Neuronal stem cell (in vitro differentiated cells): ENCODE measurements around the gene SLC6A7.
A peak's percentile ranks its signal among the peaks of the same experiment; 100 is the strongest.

Experiments
- DNase-seq: peaks from one replicate; pipeline ENCODE4 v3.0.0-alpha.2; 2013; ENCODE audit warnings: low spot score
- H2AFZ ChIP-seq: one replicate; pipeline ENCODE4 v1.6.1; 2013; ENCODE audit warnings: mild to moderate bottlenecking, low read length, inconsistent platforms
- H2AK5ac ChIP-seq: 2 replicates; pipeline ENCODE4 v1.6.1; 2013; ENCODE audit warnings: low read depth, mild to moderate bottlenecking, inconsistent platforms, low read length, moderate library complexity, mixed read lengths
- H2BK120ac ChIP-seq: 2 replicates; pipeline ENCODE4 v1.6.1; 2013; ENCODE audit warnings: low read depth, mild to moderate bottlenecking, inconsistent platforms, low read length, moderate library complexity, mixed read lengths
- H2BK12ac ChIP-seq: one replicate; pipeline ENCODE4 v1.6.1; 2013; ENCODE audit warnings: low read length, inconsistent platforms
- H2BK15ac ChIP-seq: 2 replicates; pipeline ENCODE4 v1.6.1; 2013; ENCODE audit warnings: mild to moderate bottlenecking, low read length, inconsistent platforms, mixed read lengths
- H2BK5ac ChIP-seq: one replicate; pipeline ENCODE4 v1.6.1; 2013; ENCODE audit warnings: inconsistent platforms, mild to moderate bottlenecking, low read length, moderate library complexity
- H3K14ac ChIP-seq: one replicate; pipeline ENCODE4 v1.6.1; 2013; ENCODE audit warnings: low read length, inconsistent platforms
- H3K18ac ChIP-seq: 2 replicates; pipeline ENCODE4 v1.6.1; 2013; ENCODE audit warnings: low read length, inconsistent platforms
- H3K23ac ChIP-seq: 2 replicates; pipeline ENCODE4 v1.6.1; 2013; ENCODE audit warnings: low read depth, mild to moderate bottlenecking, mixed read lengths, low read length, inconsistent platforms; ENCODE audit not compliant: poor library complexity
- H3K27ac ChIP-seq: replicated peaks from 3 replicates; pipeline ENCODE4 v1.5.1; 2013; ENCODE audit warnings: low read length, inconsistent platforms
- H3K27me3 ChIP-seq, 3 experiments: 2 replicates each; pipeline ENCODE4 v1.6.1; 2013; ENCODE audit warnings: low read length in 3 of 3, mild to moderate bottlenecking in 2 of 3, inconsistent platforms in 1 of 3, low read depth in 1 of 3, mixed read lengths in 1 of 3, moderate library complexity in 1 of 3; ENCODE audit not compliant: control insufficient read depth in 3 of 3, insufficient read depth in 3 of 3
- H3K36me3 ChIP-seq, 2 donors: replicated peaks in 1 of 2; 2 replicates each; pipeline ENCODE4 v1.6.1; 2013; ENCODE audit warnings: low read length in 2 of 2; ENCODE audit not compliant: control insufficient read depth in 2 of 2, insufficient read depth in 2 of 2
- H3K4ac ChIP-seq: 2 replicates; pipeline ENCODE4 v1.6.1; 2013; ENCODE audit warnings: inconsistent platforms, mild to moderate bottlenecking, low read length, moderate library complexity
- H3K4me1 ChIP-seq, 2 donors: 1 replicate in 1 of 2; 2 replicates in 1 of 2; pipeline ENCODE4 v1.6.1; 2013; ENCODE audit warnings: low read length in 2 of 2, low read depth in 1 of 2; ENCODE audit not compliant: control insufficient read depth in 2 of 2, insufficient read depth in 1 of 2
- H3K4me2 ChIP-seq: one replicate; pipeline ENCODE4 v1.6.1; 2013; ENCODE audit warnings: mild to moderate bottlenecking, low read length, inconsistent platforms; ENCODE audit not compliant: insufficient read depth, poor library complexity, severe bottlenecking
- H3K4me3 ChIP-seq, 2 donors: 2 replicates each; pipeline ENCODE4 v1.5.1; 2013; ENCODE audit warnings: low read length in 2 of 2, mild to moderate bottlenecking in 2 of 2, inconsistent platforms in 1 of 2, moderate library complexity in 1 of 2
- H3K79me1 ChIP-seq: one replicate; pipeline ENCODE4 v1.6.1; 2013; ENCODE audit warnings: low read depth, mild to moderate bottlenecking, inconsistent platforms, low read length, moderate library complexity
- H3K9ac ChIP-seq: one replicate; pipeline ENCODE4 v1.6.1; 2013; ENCODE audit warnings: mild to moderate bottlenecking, low read depth, low read length, inconsistent platforms; ENCODE audit not compliant: poor library complexity
- H3K9me3 ChIP-seq, 2 donors: replicated peaks in 1 of 2; 2 replicates each; pipeline versions ENCODE3 to v1.6.1; 2013; ENCODE audit warnings: low read length in 2 of 2, mild to moderate bottlenecking in 2 of 2, inconsistent platforms in 1 of 2, low read depth in 1 of 2, mixed read lengths in 1 of 2, moderate library complexity in 1 of 2; ENCODE audit not compliant: control insufficient read depth in 2 of 2, insufficient read depth in 1 of 2
- H4K8ac ChIP-seq: one replicate; pipeline ENCODE4 v1.6.1; 2013; ENCODE audit warnings: low read depth, mild to moderate bottlenecking, inconsistent platforms, low read length, moderate library complexity
- H4K91ac ChIP-seq: one replicate; pipeline ENCODE4 v1.6.1; 2013; ENCODE audit warnings: low read length, low read depth, mild to moderate bottlenecking, inconsistent platforms; ENCODE audit not compliant: poor library complexity
- WGBS, 2 donors: extraction: QIAGEN DNeasy Blood & Tissue Kit; methylation state at CpG; one replicate each; pipeline ENCODE4 v1.1.7; 2013; ENCODE audit warnings: missing lambda C conversion rate in 2 of 2, mixed read lengths in 1 of 2; ENCODE audit not compliant: insufficient read length in 2 of 2, insufficient replicate concordance in 1 of 2; ENCODE audit errors: extremely low coverage in 2 of 2; 5-methylcytosine and 5-hydroxymethylcytosine counted together

Gene SLC6A7

DNA sequence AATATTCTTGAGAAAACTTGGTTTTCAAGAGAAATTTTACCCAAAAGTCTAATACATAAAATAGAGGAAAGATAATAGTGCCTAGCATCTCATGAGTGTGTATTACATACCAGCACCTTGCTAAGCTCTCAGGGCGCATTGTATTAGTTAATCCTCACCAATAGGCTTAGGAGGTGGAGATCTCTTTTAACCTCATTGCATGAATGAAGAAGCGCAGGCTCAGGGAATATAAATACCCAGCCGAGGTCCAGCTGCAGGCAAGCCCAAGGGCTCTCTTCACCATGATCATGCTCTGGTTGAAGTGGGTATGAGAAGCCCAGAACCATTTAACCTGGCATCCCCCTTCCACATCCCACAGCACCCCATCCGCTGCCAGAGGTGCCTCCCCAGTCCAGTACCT is 53.7 kb downstream of the SLC6A7 start:
- Histone ChIP-seq H3K27me3 (no peaks in the 10 kb centered on the region), H3K9me3 (no peaks in the 10 kb centered on the region)

DNA sequence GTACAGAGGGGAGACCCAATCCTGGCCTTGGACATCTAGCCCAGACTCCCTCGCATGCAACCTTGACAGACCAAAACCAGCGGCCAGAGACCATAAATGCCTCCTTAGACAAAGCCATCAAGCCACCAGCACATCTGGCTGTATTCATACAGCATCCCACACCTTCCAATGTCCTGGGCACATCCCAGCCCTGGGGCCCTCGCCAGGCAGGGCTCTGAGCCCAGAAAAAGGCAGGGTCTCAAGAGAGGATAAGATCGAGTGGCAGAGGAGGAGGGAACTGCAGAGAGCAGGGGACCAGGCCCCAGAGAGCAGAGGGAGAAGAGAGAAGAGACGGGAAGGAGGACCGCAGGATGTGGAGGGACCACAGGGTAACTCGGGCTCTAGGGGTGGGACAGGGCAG is 54.3 kb downstream of the SLC6A7 start:
- peaks cover 21 to 29% of the 10 kb centered on the region in 2 donors for H3K4me1 ChIP-seq
- no peak overlapping the region for H2BK5ac ChIP-seq
- H3K4ac ChIP-seq = no peak overlapping the region
- no peaks in the 10 kb centered on the region for H3K27me3 ChIP-seq
- peak overlapping the region; percentile 71 for H2AK5ac ChIP-seq
- peak overlapping the region; percentile 66 for H3K18ac ChIP-seq
- peak overlapping the region; percentile 43 for H3K14ac ChIP-seq
- H2AFZ ChIP-seq = no peak overlapping the region
- H2BK15ac ChIP-seq = peak overlapping the region; percentile 69
- no peak overlapping the region for H2BK120ac ChIP-seq
- no CpG with 5 or more reads among the region's 7 CpGs for WGBS, 2 donors
- H3K4me2 ChIP-seq = no peak overlapping the region
- no peaks in the 10 kb centered on the region for H3K36me3 ChIP-seq
- peak overlapping the region; percentile 48 for H3K23ac ChIP-seq
- peak overlapping the region; percentile 30 for H3K9ac ChIP-seq
- no peak overlapping the region for H3K4me3 ChIP-seq
- no peak overlapping the region for H4K8ac ChIP-seq
- no peak overlapping the region for H3K27ac ChIP-seq
- H3K79me1 ChIP-seq = no peaks in the 10 kb centered on the region
- no peak overlapping the region for H4K91ac ChIP-seq
- H2BK12ac ChIP-seq = no peak overlapping the region
- H3K9me3 ChIP-seq = no peaks in the 10 kb centered on the region
- no peak for DNase-seq

More for the DNA sequence above, 53.7 kb downstream of the SLC6A7 start:
- Histone ChIP-seq H2BK5ac (no peak overlapping the region), H3K9ac (no peak overlapping the region), H3K27ac (no peak overlapping the region), H3K18ac (no peak overlapping the region), H3K79me1 (no peaks in the 10 kb centered on the region), H2BK120ac (no peak overlapping the region), H2BK12ac (no peak overlapping the region), H3K36me3 (no peaks in the 10 kb centered on the region), H3K4me1 (peaks cover 21 to 29% of the 10 kb centered on the region in 2 donors), H4K91ac (no peak overlapping the region), H2AK5ac (no peak overlapping the region), H3K14ac (no peak overlapping the region), H3K23ac (no peak overlapping the region), H3K4me3 (no peak overlapping the region), H2AFZ (no peak overlapping the region), H3K4ac (no peak overlapping the region), H3K4me2 (no peak overlapping the region), H4K8ac (no peak overlapping the region), H2BK15ac (no peak overlapping the region)
- DNase-seq = no peak
- no CpG with 5 or more reads among the region's 4 CpGs for WGBS, 2 donors

DNA sequence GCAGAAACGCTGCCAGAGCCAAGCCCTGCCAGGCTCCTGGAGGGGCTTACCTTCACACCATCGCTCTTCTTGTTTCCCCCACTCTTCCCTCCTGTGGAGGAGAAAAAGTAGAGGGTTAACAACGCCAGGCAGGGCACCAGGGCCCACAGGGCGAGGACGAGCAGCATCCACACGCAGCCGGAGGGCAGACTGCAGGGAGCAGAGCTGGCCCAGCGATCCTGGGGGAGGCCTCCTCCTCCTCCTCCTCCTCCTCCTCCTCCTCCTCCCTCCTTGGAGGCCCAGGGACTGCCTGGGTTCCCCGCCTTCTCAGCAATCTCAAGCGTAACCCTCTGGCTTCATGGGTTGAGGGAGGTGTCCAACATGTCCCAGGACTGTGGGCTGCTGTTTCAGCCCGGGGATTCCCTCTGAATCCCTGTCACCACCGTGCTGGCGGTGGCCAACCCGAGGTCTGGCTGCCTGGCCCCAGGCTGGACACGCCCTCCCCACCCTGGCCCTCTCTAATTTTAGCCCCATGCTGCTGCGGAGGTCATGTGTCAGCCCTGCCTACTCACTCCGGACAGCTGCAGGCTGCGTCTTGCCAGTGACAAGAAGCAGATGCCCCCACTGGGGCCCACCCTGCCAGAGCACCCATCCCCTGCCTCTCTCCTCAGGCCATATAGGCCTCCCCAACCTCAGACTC is 55.4 kb downstream of the SLC6A7 start:
- no peak for DNase-seq
- Histone ChIP-seq H2BK5ac (peak overlapping the region; percentile 16), H3K4me1 (peaks cover 21 to 29% of the 10 kb centered on the region in 2 donors), H2BK120ac (no peak overlapping the region), H3K14ac (no peak overlapping the region), H3K4me2 (no peak overlapping the region), H3K79me1 (no peaks in the 10 kb centered on the region), H3K27me3 (no peaks in the 10 kb centered on the region), H2BK15ac (peak overlapping the region; percentile 69), H4K8ac (no peak overlapping the region), H3K4ac (peak overlapping the region; percentile 24), H3K36me3 (no peaks in the 10 kb centered on the region), H3K4me3 (no peak overlapping the region), H2AFZ (peak overlapping the region; percentile 52), H2BK12ac (no peak overlapping the region), H3K18ac (peak overlapping the region; percentile 66), H2AK5ac (peak overlapping the region; percentile 71), H3K9me3 (no peaks in the 10 kb centered on the region), H3K23ac (peak overlapping the region; percentile 45), H3K9ac (no peak overlapping the region), H3K27ac (no peak overlapping the region), H4K91ac (no peak overlapping the region)
- no CpG with 5 or more reads among the region's 18 CpGs for WGBS, 2 donors

DNA sequence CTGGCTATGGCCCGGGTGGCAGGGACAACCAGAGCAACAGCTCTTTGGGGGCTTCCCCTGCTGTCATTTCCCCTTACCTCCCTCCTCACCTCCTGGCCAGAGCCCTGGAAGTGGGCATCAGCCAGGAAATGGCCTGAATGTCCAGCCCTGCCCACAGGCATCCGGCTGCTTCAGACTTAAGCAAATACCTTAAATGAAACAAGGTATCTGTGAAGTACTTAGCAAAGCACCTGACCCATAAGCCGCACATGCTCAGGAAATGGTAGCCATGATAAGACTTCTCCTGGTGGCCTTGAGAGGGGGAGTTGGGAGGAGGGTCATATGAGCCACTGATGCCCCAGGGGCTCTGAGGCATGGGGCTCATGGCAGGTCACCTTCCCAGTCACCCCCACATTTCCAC is 55.9 kb downstream of the SLC6A7 start:
- Histone ChIP-seq H2AK5ac (peak overlapping the region; percentile 71), H3K14ac (no peak overlapping the region), H3K4me3 (no peak overlapping the region), H2BK5ac (peak overlapping the region; percentile 16), H2BK12ac (no peak overlapping the region), H3K9ac (no peak overlapping the region), H2BK15ac (no peak overlapping the region), H4K91ac (no peak overlapping the region), H3K18ac (peak overlapping the region; percentile 8), H3K23ac (no peak overlapping the region), H3K4ac (peak overlapping the region; percentile 24), H3K79me1 (no peaks in the 10 kb centered on the region), H3K4me2 (no peak overlapping the region), H3K27me3 (no peaks in the 10 kb centered on the region), H3K27ac (no peak overlapping the region), H2BK120ac (no peak overlapping the region), H2AFZ (no peak overlapping the region), H3K9me3 (no peaks in the 10 kb centered on the region), H3K36me3 (no peaks in the 10 kb centered on the region), H4K8ac (no peak overlapping the region), H3K4me1 (peaks cover 21 to 29% of the 10 kb centered on the region in 2 donors)
- DNase-seq = no peak
- no CpG with 5 or more reads among the region's 3 CpGs for WGBS, 2 donors
